Activated naive CD8-positive, alpha-beta T cell treated with anti-CD3 and anti-CD28 coated beads for 36 hours (primary cell): Measurements from ENCODE around the gene CNNM2. TPM values are rescaled to one million over a fixed set of nuclear protein-coding genes. Genes with fewer than 3 reads are reported as not detected.
A peak's percentile ranks its signal among the peaks of the same experiment; 100 is the strongest.
"Not testable (repeated sequence)": the region's sequence is repeated elsewhere in the genome, so short reads cannot be mapped to it uniquely, and the experiment has no call there.

Experiments used
- DNase-seq: peaks from one replicate; pipeline ENCODE4 v3.0.0; 2021
- H3K27ac Mint-ChIP-seq: one replicate; pipeline ENCODE4 v1.8.0; 2022; ENCODE audit warnings: mild to moderate bottlenecking, moderate library complexity, mixed read lengths
- H3K27me3 Mint-ChIP-seq: one replicate; pipeline ENCODE4 v1.8.0; 2022; ENCODE audit warnings: mild to moderate bottlenecking, mixed read lengths
- H3K36me3 Mint-ChIP-seq: one replicate; pipeline ENCODE4 v1.8.0; 2021; ENCODE audit warnings: mild to moderate bottlenecking, mixed read lengths
- H3K4me1 Mint-ChIP-seq: one replicate; pipeline ENCODE4 v1.8.0; 2021; ENCODE audit warnings: mixed read lengths
- H3K4me3 Mint-ChIP-seq: one replicate; pipeline ENCODE4 v1.8.0; 2022; ENCODE audit warnings: mild to moderate bottlenecking, moderate library complexity, mixed read lengths
- H3K9me3 Mint-ChIP-seq: one replicate; pipeline ENCODE4 v1.8.0; 2022; ENCODE audit warnings: mixed read lengths
- total RNA-seq, 2 experiments: library from RNA; stranded (reverse); gene quantifications; one replicate each; pipeline ENCODE4 v1.2.3, GENCODE V29; 2021

Gene CNNM2
- total RNA-seq, 2 experiments from 2014 or later, result 4.0 to 4.5 TPM

DNA sequence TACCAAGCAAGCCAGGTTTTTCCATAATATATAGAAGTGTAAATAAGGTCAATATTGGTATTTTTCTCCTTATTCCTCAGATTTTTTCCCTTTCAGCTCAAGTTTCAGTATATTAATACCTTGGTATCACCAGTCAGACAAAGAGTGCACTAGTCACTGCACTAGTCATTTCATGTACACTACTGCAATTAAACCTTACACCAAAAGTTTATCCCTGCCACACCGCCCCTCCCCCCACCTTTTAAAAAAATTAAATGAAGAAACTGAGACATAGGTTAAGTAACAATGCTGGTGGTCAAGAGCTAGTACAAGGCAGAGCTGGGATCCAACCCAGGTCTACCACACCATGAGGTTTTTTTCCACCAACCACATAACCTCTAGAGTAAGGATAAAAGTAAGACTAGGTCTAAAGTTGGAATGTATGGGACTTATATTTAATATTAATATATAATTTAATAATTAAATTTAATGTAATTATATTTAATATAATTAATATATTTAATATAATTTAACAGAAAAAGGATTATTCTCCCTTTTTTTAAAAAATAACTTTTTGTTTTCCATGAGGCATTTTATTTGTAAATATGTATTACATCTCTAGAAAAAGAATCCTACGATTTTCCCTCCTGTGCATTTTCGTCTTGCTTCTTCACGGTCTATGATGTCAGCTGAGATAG, 206.5 kb downstream of the CNNM2 start:
- Mint-ChIP-seq H3K27ac (no peak overlapping the region), H3K4me3 (no peak overlapping the region), H3K4me1 (peaks cover 13% of the 10 kb centered on the region), H3K36me3 (no peaks in the 10 kb centered on the region), H3K27me3 (no peaks in the 10 kb centered on the region), H3K9me3 (no peaks in the 10 kb centered on the region)
- no peak for DNase-seq

DNA sequence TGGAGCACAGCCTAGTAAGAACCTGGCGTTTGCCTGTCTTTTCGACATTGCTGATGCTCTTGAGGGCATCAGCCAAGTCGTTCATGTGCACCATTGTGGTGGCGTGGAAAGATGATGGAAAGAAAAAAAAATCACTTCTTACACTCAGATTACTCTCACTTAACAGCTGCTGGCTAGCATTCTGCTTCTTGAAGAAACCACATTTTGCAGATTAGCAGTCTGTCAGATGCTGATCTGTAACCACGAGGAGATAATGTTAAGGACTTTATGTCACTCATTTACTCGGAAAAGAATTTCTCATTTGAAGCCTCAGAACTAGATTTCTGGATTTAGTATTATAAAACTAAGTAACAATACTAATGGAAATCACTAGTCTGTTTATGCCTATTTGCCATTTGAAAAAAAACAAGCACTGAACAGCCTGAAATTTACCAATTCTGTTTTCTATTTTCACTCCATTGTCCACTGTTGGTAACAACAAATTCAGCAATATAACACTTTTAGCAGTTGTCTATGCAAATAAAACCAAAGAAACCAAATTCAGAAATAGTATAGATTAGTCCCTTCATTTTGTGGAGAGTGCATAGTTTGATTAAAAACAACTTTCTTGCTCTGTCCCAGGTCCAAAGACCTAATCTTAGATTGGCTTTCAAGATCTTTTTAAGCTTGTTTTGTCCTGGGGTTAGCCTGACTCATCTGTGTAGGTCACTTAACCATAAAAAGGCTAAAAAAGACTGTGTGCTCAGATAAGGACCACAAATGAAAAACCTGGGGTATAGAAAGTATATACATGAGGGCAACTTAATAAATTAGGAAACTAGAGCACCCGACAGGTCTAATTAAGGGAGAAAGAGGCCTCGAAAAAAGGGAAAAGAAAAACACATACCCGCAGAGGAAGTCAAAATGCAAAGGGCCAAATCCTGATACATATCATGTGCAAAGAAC, 207.5 kb downstream of the CNNM2 start:
- DNase-seq, result no peak
- no peaks in the 10 kb centered on the region for H3K9me3 Mint-ChIP-seq
- peaks cover 1% of the 10 kb centered on the region for H3K36me3 Mint-ChIP-seq
- H3K4me3 Mint-ChIP-seq, result no peak overlapping the region
- H3K27ac Mint-ChIP-seq, result no peak overlapping the region
- H3K27me3 Mint-ChIP-seq, result no peaks in the 10 kb centered on the region
- H3K4me1 Mint-ChIP-seq, result peaks cover 13% of the 10 kb centered on the region

GRCh38 chr10:103127241-103127640, 209.1 kb downstream of the CNNM2 start:
- Mint-ChIP-seq H3K9me3 (no peaks in the 10 kb centered on the region), H3K27me3 (no peaks in the 10 kb centered on the region), H3K27ac (no peak overlapping the region), H3K4me3 (no peak overlapping the region), H3K4me1 (peaks cover 13% of the 10 kb centered on the region), H3K36me3 (peaks cover 10% of the 10 kb centered on the region)
- no peak for DNase-seq

GRCh38 chr10:103130180-103130579, 212.1 kb downstream of the CNNM2 start:
- not testable (repeated sequence) for DNase-seq, H3K27ac Mint-ChIP-seq, H3K4me3 Mint-ChIP-seq, H3K27me3 Mint-ChIP-seq, H3K9me3 Mint-ChIP-seq
- Mint-ChIP-seq H3K4me1 (peaks cover 10% of the 10 kb centered on the region), H3K36me3 (peaks cover 37% of the 10 kb centered on the region)

DNA sequence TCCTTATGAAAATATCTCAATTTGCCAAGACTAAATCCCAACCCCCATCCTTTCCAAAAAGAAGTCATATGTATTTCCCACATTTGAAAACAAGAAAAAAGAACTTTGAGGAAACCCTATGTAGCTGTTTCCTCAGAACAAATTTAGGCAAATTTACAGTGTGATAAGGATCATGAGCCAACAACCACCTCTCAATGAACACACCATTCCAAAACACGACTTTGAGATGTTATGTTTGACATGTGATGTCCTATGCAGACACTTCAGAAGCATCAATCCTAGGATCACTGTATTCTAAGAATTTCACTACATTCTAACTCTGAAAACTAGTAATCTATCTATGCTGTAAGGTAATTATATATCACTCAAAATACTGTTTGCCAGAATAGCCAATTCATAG, 212.8 kb downstream of the CNNM2 start:
- Mint-ChIP-seq H3K27me3 (no peaks in the 10 kb centered on the region), H3K27ac (no peak overlapping the region), H3K4me1 (peaks cover 9% of the 10 kb centered on the region), H3K4me3 (no peak overlapping the region), H3K36me3 (peaks cover 42% of the 10 kb centered on the region), H3K9me3 (peaks cover 12% of the 10 kb centered on the region)
- no peak for DNase-seq

DNA sequence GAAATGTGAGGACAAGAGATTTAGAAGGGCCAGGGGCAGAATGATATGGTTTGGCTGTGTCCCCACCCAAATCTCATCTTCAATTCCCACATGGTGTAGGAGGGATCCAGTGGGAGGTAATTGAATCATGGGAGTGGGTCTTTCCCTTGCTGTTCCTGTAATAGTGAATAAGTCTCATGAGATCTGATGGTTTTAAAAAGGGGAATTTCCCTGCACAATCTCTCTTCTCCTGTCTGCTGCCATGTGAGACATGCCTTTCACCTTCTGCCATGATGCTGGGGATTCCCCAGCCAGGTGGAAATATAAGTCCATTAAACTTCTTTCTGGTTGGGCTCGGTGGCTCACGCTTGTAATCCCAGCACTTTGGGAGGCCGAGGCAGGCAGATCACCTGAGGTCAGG, 217.1 kb downstream of the CNNM2 start:
- not testable (repeated sequence) for H3K4me3 Mint-ChIP-seq, H3K27me3 Mint-ChIP-seq, H3K4me1 Mint-ChIP-seq
- Mint-ChIP-seq H3K36me3 (peaks cover 47% of the 10 kb centered on the region), H3K27ac (peak overlapping the region; percentile 81), H3K9me3 (peaks cover 12% of the 10 kb centered on the region)
- peak; percentile 23 for DNase-seq

GRCh38 chr10:103139803-103140202, 221.7 kb downstream of the CNNM2 start:
- Mint-ChIP-seq H3K9me3 (peaks cover 5% of the 10 kb centered on the region), H3K27ac (no peak overlapping the region), H3K36me3 (peaks cover 21% of the 10 kb centered on the region), H3K4me1 (peaks cover 6% of the 10 kb centered on the region), H3K27me3 (no peaks in the 10 kb centered on the region), H3K4me3 (no peak overlapping the region)
- DNase-seq, result no peak

Other genes with a start within 250 kb of the CNNM2 start
- 1 to 10 TPM; 5.7 to 6.2 TPM for gene ARL3, start 203.9 kb upstream of the CNNM2 start, total RNA-seq
- gene SFXN2, start 203.7 kb upstream of the CNNM2 start, total RNA-seq, result 10 to 100 TPM; 23.6 to 28.0 TPM
- gene WBP1L, start 174.3 kb upstream of the CNNM2 start, total RNA-seq, result 10 to 100 TPM; 11.8 to 12.0 TPM
- not detected for gene CYP17A1, start 80.9 kb upstream of the CNNM2 start, total RNA-seq
- 1 to 10 TPM; 8.5 to 9.5 TPM for gene BORCS7, start 64.0 kb upstream of the CNNM2 start, total RNA-seq
- 1 to 10 TPM in 1 of 2 experiments, not detected in 1; 1.2 TPM for gene AS3MT, start 48.8 kb upstream of the CNNM2 start, total RNA-seq